ENCODE data around the gene DLG2.

DNA sequence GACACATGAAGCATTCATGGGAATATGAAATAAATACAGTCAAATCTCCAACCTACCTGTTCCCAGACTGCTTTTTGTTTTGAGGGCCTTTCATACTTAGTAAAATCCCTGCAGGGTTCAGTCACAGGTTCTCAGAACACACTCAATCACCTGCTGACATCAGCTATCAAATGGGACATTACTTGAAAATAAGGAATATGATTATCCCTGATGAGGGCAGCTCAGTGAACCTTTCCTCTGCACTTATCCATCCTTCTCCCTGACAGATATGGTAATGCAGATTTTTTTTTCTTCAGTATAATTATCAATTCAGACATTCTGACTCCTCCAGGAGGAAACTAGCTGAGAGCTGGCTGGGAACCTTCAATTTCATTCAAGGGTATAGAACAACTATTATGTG, 1213.6 kb downstream of the DLG2 start:
- TF ChIP-seq, protein P1, sequence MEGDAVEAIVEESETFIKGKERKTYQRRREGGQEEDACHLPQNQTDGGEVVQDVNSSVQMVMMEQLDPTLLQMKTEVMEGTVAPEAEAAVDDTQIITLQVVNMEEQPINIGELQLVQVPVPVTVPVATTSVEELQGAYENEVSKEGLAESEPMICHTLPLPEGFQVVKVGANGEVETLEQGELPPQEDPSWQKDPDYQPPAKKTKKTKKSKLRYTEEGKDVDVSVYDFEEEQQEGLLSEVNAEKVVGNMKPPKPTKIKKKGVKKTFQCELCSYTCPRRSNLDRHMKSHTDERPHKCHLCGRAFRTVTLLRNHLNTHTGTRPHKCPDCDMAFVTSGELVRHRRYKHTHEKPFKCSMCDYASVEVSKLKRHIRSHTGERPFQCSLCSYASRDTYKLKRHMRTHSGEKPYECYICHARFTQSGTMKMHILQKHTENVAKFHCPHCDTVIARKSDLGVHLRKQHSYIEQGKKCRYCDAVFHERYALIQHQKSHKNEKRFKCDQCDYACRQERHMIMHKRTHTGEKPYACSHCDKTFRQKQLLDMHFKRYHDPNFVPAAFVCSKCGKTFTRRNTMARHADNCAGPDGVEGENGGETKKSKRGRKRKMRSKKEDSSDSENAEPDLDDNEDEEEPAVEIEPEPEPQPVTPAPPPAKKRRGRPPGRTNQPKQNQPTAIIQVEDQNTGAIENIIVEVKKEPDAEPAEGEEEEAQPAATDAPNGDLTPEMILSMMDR (IDR thresholded peaks at IDR 0.05 in 4 of 5, conservative IDR thresholded peaks at IDR 0.05 in 1 of 5): no peak
- TF ChIP-seq POLR2A (IDR thresholded peaks at IDR 0.05): no peak
